ENCODE results near the gene PDZRN4.

Gene PDZRN4

GRCh38 chr12:41333974-41334373 is 145.9 kb downstream of the PDZRN4 start:
- Histone ChIP-seq H3K36me3 (ENCODE audit: low read length) (no peaks in the 10 kb centered on the region), H4K20me1 (ENCODE audit: low read depth, low read length) (no peaks in the 10 kb centered on the region), H3K27ac (ENCODE audit: low read depth, low read length) (no peak overlapping the region), H3K4me2 (ENCODE audit: low read depth, low read length, poor library complexity, severe bottlenecking) (no peak overlapping the region), H2AFZ (ENCODE audit: low read depth, low read length, severe bottlenecking) (no peak overlapping the region), H3K9me2 (replicated peaks; ENCODE audit: insufficient read depth, low read length) (no peaks in the 10 kb centered on the region), H3K9ac (ENCODE audit: low read length) (no peak overlapping the region), H3K4me3 (ENCODE audit: insufficient read depth, low read length, poor library complexity, severe bottlenecking) (no peak overlapping the region), H3K27me3 (ENCODE audit: low read length) (no peaks in the 10 kb centered on the region), H3K79me2 (ENCODE audit: insufficient read depth, low read length) (no peaks in the 10 kb centered on the region), H3K9me3 (ENCODE audit: insufficient read depth, low read length) (no peaks in the 10 kb centered on the region), H3F3A (ENCODE audit: insufficient read depth) (no peaks in the 10 kb centered on the region)
- TF ChIP-seq CTCF (IDR thresholded peaks at IDR 0.05; ENCODE audit: insufficient read depth, low read length, poor library complexity, severe bottlenecking) (no peak), EZH2phosphoT487 (conservative IDR thresholded peaks at IDR 0.05; ENCODE audit: low read length) (no peak)

GRCh38 chr12:41334390-41334789 is 146.3 kb downstream of the PDZRN4 start:
- H3F3A ChIP-seq (ENCODE audit: insufficient read depth): no peaks in the 10 kb centered on the region
- no peaks in the 10 kb centered on the region for H3K9me2 ChIP-seq (replicated peaks; ENCODE audit: insufficient read depth, low read length)
- H3K79me2 ChIP-seq (ENCODE audit: insufficient read depth, low read length): no peaks in the 10 kb centered on the region
- no peak overlapping the region for H2AFZ ChIP-seq (ENCODE audit: low read depth, low read length, severe bottlenecking)
- H3K4me3 ChIP-seq (ENCODE audit: insufficient read depth, low read length, poor library complexity, severe bottlenecking): no peak overlapping the region
- TF ChIP-seq EZH2phosphoT487 (conservative IDR thresholded peaks at IDR 0.05; ENCODE audit: low read length): no peak
- TF ChIP-seq CTCF (IDR thresholded peaks at IDR 0.05; ENCODE audit: insufficient read depth, low read length, poor library complexity, severe bottlenecking): no peak
- no peaks in the 10 kb centered on the region for H3K9me3 ChIP-seq (ENCODE audit: insufficient read depth, low read length)
- H3K36me3 ChIP-seq (ENCODE audit: low read length): no peaks in the 10 kb centered on the region
- no peaks in the 10 kb centered on the region for H4K20me1 ChIP-seq (ENCODE audit: low read depth, low read length)
- no peak overlapping the region for H3K4me2 ChIP-seq (ENCODE audit: low read depth, low read length, poor library complexity, severe bottlenecking)
- H3K27ac ChIP-seq (ENCODE audit: low read depth, low read length): no peak overlapping the region
- H3K27me3 ChIP-seq (ENCODE audit: low read length): no peaks in the 10 kb centered on the region
- no peak overlapping the region for H3K9ac ChIP-seq (ENCODE audit: low read length)

GRCh38 chr12:41336041-41336549 is 148.0 kb downstream of the PDZRN4 start:
- Histone ChIP-seq H3K27ac (ENCODE audit: low read depth, low read length) (no peak overlapping the region), H2AFZ (ENCODE audit: low read depth, low read length, severe bottlenecking) (no peak overlapping the region), H3K9me2 (replicated peaks; ENCODE audit: insufficient read depth, low read length) (no peaks in the 10 kb centered on the region)

More at GRCh38 chr12:41336041-41336549, 148.0 kb downstream of the PDZRN4 start:
- H3K79me2 ChIP-seq (ENCODE audit: insufficient read depth, low read length): no peaks in the 10 kb centered on the region
- TF ChIP-seq CTCF (IDR thresholded peaks at IDR 0.05; ENCODE audit: insufficient read depth, low read length, poor library complexity, severe bottlenecking) (no peak), EZH2phosphoT487 (conservative IDR thresholded peaks at IDR 0.05; ENCODE audit: low read length) (no peak)
- no peaks in the 10 kb centered on the region for H3K27me3 ChIP-seq (ENCODE audit: low read length)
- H3K9ac ChIP-seq (ENCODE audit: low read length): no peak overlapping the region
- no peaks in the 10 kb centered on the region for H4K20me1 ChIP-seq (ENCODE audit: low read depth, low read length)
- no peak overlapping the region for H3K4me2 ChIP-seq (ENCODE audit: low read depth, low read length, poor library complexity, severe bottlenecking)
- H3K36me3 ChIP-seq (ENCODE audit: low read length): no peaks in the 10 kb centered on the region
- no peak overlapping the region for H3K4me3 ChIP-seq (ENCODE audit: insufficient read depth, low read length, poor library complexity, severe bottlenecking)
- H3F3A ChIP-seq (ENCODE audit: insufficient read depth): no peaks in the 10 kb centered on the region
- no peaks in the 10 kb centered on the region for H3K9me3 ChIP-seq (ENCODE audit: insufficient read depth, low read length)
